Right lobe of liver (tissue), 6 donors: ENCODE results near the gene ETFB. TPM values are rescaled to one million over a fixed set of nuclear protein-coding genes. Genes with fewer than 3 reads are reported as not detected.

ENCODE experiments used
- ATAC-seq, 4 donors: fragments of 200-7000 bp; cut with Tn5 transposase; one replicate each; pipeline ENCODE4 v1.9.1; 2020; ENCODE audit warnings: mild to moderate bottlenecking in 4 of 4, moderate library complexity in 4 of 4
- DNase-seq, 3 donors: peaks; one replicate each; pipeline ENCODE4 v3.0.0-alpha.2; 2020
- H3K27ac ChIP-seq, 3 donors: fragments of 200-600 bp; one replicate each; pipeline ENCODE4 v1.8.0; 2022
- H3K27me3 ChIP-seq, 2 donors: fragments of 200-600 bp; one replicate each; pipeline ENCODE4 v1.8.0; 2022
- H3K36me3 ChIP-seq, 4 donors: fragments of 200-600 bp; sonication (generic) in 1 of 4; one replicate each; pipeline versions ENCODE4 v1.5.1 to v1.8.0; 2017 to 2022; ENCODE audit warnings: control low read depth in 1 of 4
- H3K4me1 ChIP-seq, 4 donors: fragments of 200-600 bp; sonication (generic) in 1 of 4; one replicate each; pipeline versions ENCODE4 v1.5.1 to v1.8.0; 2017 to 2022; ENCODE audit warnings: control low read depth in 1 of 4
- H3K4me3 ChIP-seq, 3 donors: fragments of 200-600 bp; one replicate each; pipeline ENCODE4 v1.8.0; 2022
- H3K9me3 ChIP-seq, 4 donors: fragments of 200-600 bp; sonication (generic) in 1 of 4; one replicate each; pipeline versions ENCODE4 v1.5.1 to v1.8.0; 2017 to 2022; ENCODE audit warnings: control low read depth in 1 of 4
- POLR2A ChIP-seq: fragments of 450-650 bp; IDR thresholded peaks from one replicate; pipeline ENCODE4 v1.6.1; 2017; ENCODE audit warnings: antibody characterized with exemption, mild to moderate bottlenecking
- WGBS: methylation state at CpG from one replicate; pipeline ENCODE4 v1.1.6; 2018; ENCODE audit warnings: low coverage, low lambda C conversion rate; ENCODE audit not compliant: insufficient coverage; ENCODE audit errors: missing lambda C conversion rate; 5-methylcytosine and 5-hydroxymethylcytosine counted together
- intact Hi-C, 2 donors: fragments of 100-400 bp; cut with DNase I; formaldehyde crosslinking; loops; one replicate each; pipeline versions ENCODE4 v1.11.2 to v1.14.1; 2022
- total RNA-seq, 6 experiments: library from RNA; depleted of rRNA in 2 of 6; stranded (reverse); fragments of >200 nt in 2 of 6; fragmentation: NEBNext Ultra II Directional in 3 of 6; extraction: Animal tissue kit (Norgen Biotek cat#: 25700) in 3 of 6; gene quantifications; one replicate each; pipeline versions ENCODE4 v1.1.0 to v1.2.4, GENCODE V29; 2016 to 2023
- TF ChIP-seq, protein P1 (sequence below), 4 donors: fragments of 200-600 bp in 3 of 4; fragments of 450-650 bp in 1 of 4; IDR thresholded peaks; one replicate each; pipeline versions ENCODE4 v1.5.1 to v1.8.0; 2016 to 2022; ENCODE audit warnings: antibody characterized with exemption in 4 of 4, mild to moderate bottlenecking in 2 of 4
- donor health status: DM: no; HTN: yes; CAD: no.
- donor health status: DM: no; HTN: no; CAD: no.
- donor health status: DM: no; HTN: no; CAD: no.
- donor health status: DM: no; HTN: yes; CAD: no.
- donor health status: DM: no; HTN: yes; CAD: no.

The ETFB gene
- total RNA-seq, 6 experiments from 2014 or later: 210 to 439 (median 345) TPM

DNA sequence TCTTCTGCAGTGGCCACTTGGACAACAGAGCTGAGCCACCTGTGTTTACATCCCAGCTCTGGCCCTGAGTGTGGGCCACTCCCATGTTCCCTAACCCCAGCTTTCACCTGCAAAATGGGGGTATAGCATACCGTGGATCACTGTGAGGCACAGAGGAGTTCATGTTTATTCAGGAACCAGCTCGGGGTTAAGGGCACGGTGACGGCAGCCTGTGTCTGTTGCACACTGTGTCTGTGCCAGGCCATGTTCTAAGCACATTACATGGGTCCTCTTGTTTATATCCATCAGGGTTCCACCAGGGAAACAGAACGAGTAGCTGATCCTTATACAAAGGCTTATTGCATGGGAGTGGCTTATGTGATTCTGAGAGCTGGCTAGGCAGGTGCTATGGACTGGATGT, 68.8 kb downstream of the ETFB start:
- Histone ChIP-seq H3K4me3 (no peak overlapping the region), H3K9me3 (no peaks in the 10 kb centered on the region), H3K27me3 (no peaks in the 10 kb centered on the region), H3K27ac (no peak overlapping the region), H3K4me1 (no peaks in the 10 kb centered on the region), H3K36me3 (no peaks in the 10 kb centered on the region)
- DNase-seq: no peak
- intact Hi-C loops: no loop called here
- ATAC-seq: no peak
- TF ChIP-seq POLR2A: no peak
- TF ChIP-seq, protein P1, sequence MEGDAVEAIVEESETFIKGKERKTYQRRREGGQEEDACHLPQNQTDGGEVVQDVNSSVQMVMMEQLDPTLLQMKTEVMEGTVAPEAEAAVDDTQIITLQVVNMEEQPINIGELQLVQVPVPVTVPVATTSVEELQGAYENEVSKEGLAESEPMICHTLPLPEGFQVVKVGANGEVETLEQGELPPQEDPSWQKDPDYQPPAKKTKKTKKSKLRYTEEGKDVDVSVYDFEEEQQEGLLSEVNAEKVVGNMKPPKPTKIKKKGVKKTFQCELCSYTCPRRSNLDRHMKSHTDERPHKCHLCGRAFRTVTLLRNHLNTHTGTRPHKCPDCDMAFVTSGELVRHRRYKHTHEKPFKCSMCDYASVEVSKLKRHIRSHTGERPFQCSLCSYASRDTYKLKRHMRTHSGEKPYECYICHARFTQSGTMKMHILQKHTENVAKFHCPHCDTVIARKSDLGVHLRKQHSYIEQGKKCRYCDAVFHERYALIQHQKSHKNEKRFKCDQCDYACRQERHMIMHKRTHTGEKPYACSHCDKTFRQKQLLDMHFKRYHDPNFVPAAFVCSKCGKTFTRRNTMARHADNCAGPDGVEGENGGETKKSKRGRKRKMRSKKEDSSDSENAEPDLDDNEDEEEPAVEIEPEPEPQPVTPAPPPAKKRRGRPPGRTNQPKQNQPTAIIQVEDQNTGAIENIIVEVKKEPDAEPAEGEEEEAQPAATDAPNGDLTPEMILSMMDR (IDR thresholded peaks at IDR 0.05): no peak
- WGBS: 47% methylated on average over 4 of the region's 5 CpGs

DNA sequence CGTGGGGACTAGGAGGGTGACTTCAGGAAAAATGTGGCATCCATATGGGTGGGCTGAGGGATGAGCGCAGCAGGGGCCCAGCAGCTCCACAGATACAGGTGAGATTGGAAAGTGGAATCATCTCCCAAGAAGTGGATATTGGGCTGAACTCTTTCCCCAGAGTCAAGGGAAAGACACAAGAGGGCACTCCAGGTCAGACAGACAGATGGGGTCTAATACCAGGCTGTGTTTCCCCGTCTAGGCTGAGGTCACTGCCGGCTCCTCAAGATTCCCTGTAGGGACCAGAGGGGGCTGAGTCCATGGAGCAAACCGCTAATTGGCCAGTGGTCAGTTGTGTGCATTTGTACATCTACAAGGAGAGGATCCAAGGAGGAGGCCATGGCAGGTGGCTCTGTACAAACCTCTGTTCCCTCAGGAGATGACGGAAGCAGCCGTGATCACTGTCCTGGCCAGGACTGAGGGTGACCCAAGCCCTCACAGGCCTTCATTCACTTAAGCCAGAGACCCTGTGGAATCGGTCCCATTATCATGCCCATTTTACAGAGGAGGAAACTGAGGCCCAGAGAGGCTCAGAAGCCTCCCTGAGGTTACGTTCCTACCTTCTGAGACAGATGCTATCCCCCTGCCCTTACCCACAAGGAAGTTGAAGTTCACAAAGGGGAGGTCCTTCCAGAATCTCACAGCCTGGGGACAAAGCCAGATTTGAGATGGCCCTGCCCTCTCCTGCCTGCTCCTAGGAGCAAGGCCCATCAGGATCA, 69.7 kb downstream of the ETFB start:
- no peaks in the 10 kb centered on the region for H3K27me3 ChIP-seq
- no peaks in the 10 kb centered on the region for H3K36me3 ChIP-seq
- H3K27ac ChIP-seq: no peak overlapping the region
- 7% methylated on average over 6 of the region's 9 CpGs for WGBS
- H3K4me1 ChIP-seq: no peaks in the 10 kb centered on the region
- DNase-seq (no peak), ATAC-seq (no peak)
- intact Hi-C loops: no loop called here
- TF ChIP-seq POLR2A: no peak
- TF ChIP-seq, protein P1 (IDR thresholded peaks at IDR 0.05): no peak
- H3K9me3 ChIP-seq: no peaks in the 10 kb centered on the region
- H3K4me3 ChIP-seq: no peak overlapping the region

DNA sequence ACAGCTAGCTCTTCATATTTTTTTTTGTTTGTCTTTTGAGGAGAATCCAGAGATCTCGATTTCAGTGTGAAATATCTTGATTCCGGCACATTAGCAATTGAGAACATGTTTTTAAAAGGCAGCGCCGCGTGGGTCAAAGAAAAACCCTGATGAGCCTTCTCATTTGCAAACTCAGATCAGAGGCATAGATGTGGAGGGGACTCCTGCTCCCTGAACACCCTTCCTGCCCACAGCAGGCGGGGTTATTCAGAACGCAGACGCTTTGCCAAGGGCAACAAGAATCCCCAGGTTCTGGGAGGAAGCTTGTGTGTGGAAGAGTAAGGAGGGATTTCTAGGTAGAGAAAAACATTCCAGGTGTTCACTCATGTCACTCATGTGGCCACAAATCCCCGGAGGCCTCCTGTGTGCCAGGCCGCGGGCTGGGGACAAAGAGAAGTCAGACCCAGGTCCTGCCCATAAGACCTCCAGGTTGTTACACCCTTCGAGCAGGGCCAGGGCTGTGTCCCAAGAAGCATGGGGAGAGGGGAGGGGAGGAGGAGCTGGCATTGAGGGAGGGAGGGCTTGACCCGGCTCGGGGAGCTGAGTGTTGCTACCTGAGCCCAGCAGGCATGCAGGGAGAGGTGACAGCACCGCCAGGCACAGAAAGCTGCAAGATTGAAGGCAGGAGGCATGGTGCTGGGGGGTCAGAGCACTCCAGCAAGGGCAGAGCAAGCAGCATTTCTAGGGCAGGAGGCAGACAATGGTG, 70.6 kb downstream of the ETFB start:
- no peaks in the 10 kb centered on the region for H3K4me1 ChIP-seq
- TF ChIP-seq, protein P1 (IDR thresholded peaks at IDR 0.05): no peak
- no peak for TF ChIP-seq POLR2A
- H3K9me3 ChIP-seq: no peaks in the 10 kb centered on the region
- DNase-seq (no peak), ATAC-seq (no peak)
- no peak overlapping the region for H3K4me3 ChIP-seq
- H3K27ac ChIP-seq: no peak overlapping the region
- H3K36me3 ChIP-seq: no peaks in the 10 kb centered on the region
- intact Hi-C loops: no loop called here
- no peaks in the 10 kb centered on the region for H3K27me3 ChIP-seq
- 30% methylated on average over 13 of the region's 15 CpGs for WGBS

Other genes with a start within 250 kb of the ETFB start
- gene SIGLEC9, start 241.5 kb downstream of the ETFB start, total RNA-seq: 1 to 10 TPM; 3.8 to 7.9 (median 4.1) TPM
- 1 to 10 TPM; 2.4 to 7.3 (median 3.9) TPM for gene SIGLEC7, start 224.1 kb downstream of the ETFB start, total RNA-seq
- 1 to 10 TPM; 1.7 to 5.8 (median 3.8) TPM for gene CD33, start 141.3 kb downstream of the ETFB start, total RNA-seq
- gene SIGLECL1, start 115.3 kb downstream of the ETFB start, total RNA-seq: not detected
- gene IGLON5, start 54.7 kb downstream of the ETFB start, total RNA-seq: under 1 TPM; 0.27 to 0.80 (median 0.49) TPM
- gene VSIG10L, start 24.2 kb downstream of the ETFB start, total RNA-seq: 1 to 10 TPM; 1.3 to 4.5 (median 2.8) TPM
- gene CLDND2, start 2.6 kb upstream of the ETFB start, total RNA-seq: 1 to 10 TPM in 1 of 6 experiments, under 1 TPM in 1, not detected in 4; 1.00 to 1.2 TPM
- 1 to 10 TPM; 1.7 to 7.7 (median 4.1) TPM for gene NKG7, start 6.3 kb upstream of the ETFB start, total RNA-seq
- not detected for gene LIM2, start 21.6 kb upstream of the ETFB start, total RNA-seq
- not detected for gene C19orf84, start 24.2 kb upstream of the ETFB start, total RNA-seq
- gene SIGLEC10, start 51.3 kb upstream of the ETFB start, total RNA-seq: 10 to 100 TPM in 2 of 6 experiments, 1 to 10 TPM in 4; 2.0 to 12.4 (median 5.6) TPM
- 1 to 10 TPM in 1 of 6 experiments, under 1 TPM in 5; 0.31 to 1.4 (median 0.71) TPM for gene SIGLEC8, start 92.1 kb upstream of the ETFB start, total RNA-seq
- not detected for gene CEACAM18, start 112.2 kb upstream of the ETFB start, total RNA-seq
- under 1 TPM in 5 of 6 experiments, not detected in 1; 0.12 to 0.63 (median 0.33) TPM for gene SIGLEC12, start 135.4 kb upstream of the ETFB start, total RNA-seq
- not detected for gene SIGLEC6, start 165.3 kb upstream of the ETFB start, total RNA-seq
- 1 to 10 TPM; 1.2 to 5.2 (median 4.4) TPM for gene ZNF175, start 204.9 kb upstream of the ETFB start, total RNA-seq